GM12878 (cell line): ENCODE results near the gene CCSER2. TPM values are rescaled to one million over a fixed set of nuclear protein-coding genes. Genes with fewer than 3 reads are reported as not detected.

Source experiments
- BCLAF1 ChIP-seq: fragments of 450-650 bp; IDR thresholded peaks from 2 replicates; pipeline ENCODE4 v1.6.1; 2017; ENCODE audit warnings: antibody characterized with exemption, mild to moderate bottlenecking, moderate library complexity
- CBX3 ChIP-seq: fragments of 200-600 bp; sonication (generic); IDR thresholded peaks from 2 replicates; pipeline ENCODE4 v1.6.1; 2016; ENCODE audit warnings: low read depth, borderline replicate concordance
- CUX1 ChIP-seq: IDR thresholded peaks from 2 replicates; pipeline ENCODE4 v1.6.1; 2012; ENCODE audit warnings: improper control_type of control experiment, low read depth, low read length; ENCODE audit not compliant: insufficient replicate concordance
- ETV6 ChIP-seq, 2 experiments: fragments of 450-650 bp in 1 of 2; IDR thresholded peaks in 1 of 2; conservative IDR thresholded peaks in 1 of 2; 2 replicates each; pipeline ENCODE4 v1.6.1; 2014; ENCODE audit warnings: antibody characterized with exemption in 1 of 2, borderline replicate concordance in 1 of 2, low read depth in 1 of 2, mild to moderate bottlenecking in 1 of 2, moderate library complexity in 1 of 2
- IKZF1 ChIP-seq: fragments of 450-650 bp; conservative IDR thresholded peaks from 2 replicates; pipeline ENCODE4 v1.6.1; 2017; ENCODE audit warnings: antibody characterized with exemption, mild to moderate bottlenecking
- IRF4 ChIP-seq: IDR thresholded peaks from 2 replicates; pipeline ENCODE4 v1.6.1; 2011; ENCODE audit warnings: low read depth, low read length
- NFXL1 ChIP-seq: fragments of 450-650 bp; IDR thresholded peaks from 2 replicates; pipeline ENCODE4 v1.6.1; 2017; ENCODE audit warnings: antibody characterized with exemption, mild to moderate bottlenecking, borderline replicate concordance
- NFYB ChIP-seq: IDR thresholded peaks from 2 replicates; pipeline ENCODE4 v1.6.1; 2011; ENCODE audit warnings: low read depth, mild to moderate bottlenecking, low read length, improper control_type of control experiment, moderate library complexity; ENCODE audit not compliant: insufficient read depth
- NR2C1 ChIP-seq: fragments of 450-650 bp; IDR thresholded peaks from 2 replicates; pipeline ENCODE4 v1.6.1; 2017; ENCODE audit warnings: antibody characterized with exemption, mild to moderate bottlenecking, moderate library complexity
- PAX8 ChIP-seq: fragments of 450-650 bp; IDR thresholded peaks from 2 replicates; pipeline ENCODE4 v1.6.1; 2017; ENCODE audit warnings: mild to moderate bottlenecking, moderate library complexity
- RB1 ChIP-seq: fragments of 450-650 bp; formaldehyde crosslinking; IDR thresholded peaks from 2 replicates; pipeline ENCODE4 v1.6.1; 2017; ENCODE audit warnings: mild to moderate bottlenecking, borderline replicate concordance
- RELA ChIP-seq: fragments of 450-650 bp; IDR thresholded peaks from 2 replicates; pipeline ENCODE4 v1.8.0; 2014; ENCODE audit warnings: borderline replicate concordance; ENCODE audit not compliant: partially characterized antibody
- SIX5 ChIP-seq: IDR thresholded peaks from 2 replicates; pipeline ENCODE4 v1.6.1; 2011; ENCODE audit warnings: mild to moderate bottlenecking, low read depth, low read length, moderate library complexity; ENCODE audit not compliant: severe bottlenecking
- SREBF1 ChIP-seq: IDR thresholded peaks from 2 replicates; pipeline ENCODE4 v1.6.1; 2012; ENCODE audit warnings: mild to moderate bottlenecking, low read length
- TARDBP ChIP-seq: IDR thresholded peaks from 2 replicates; pipeline ENCODE4 v1.6.1; 2016; ENCODE audit warnings: borderline replicate concordance
- USF2 ChIP-seq: IDR thresholded peaks from 2 replicates; pipeline ENCODE4 v1.6.1; 2011; ENCODE audit warnings: low read depth, low read length, improper control_type of control experiment, borderline replicate concordance
- ZNF24 ChIP-seq: fragments of 450-650 bp; IDR thresholded peaks from 2 replicates; pipeline ENCODE4 v1.6.1; 2017; ENCODE audit warnings: antibody characterized with exemption, mild to moderate bottlenecking
- ZNF687 ChIP-seq: fragments of 450-650 bp; IDR thresholded peaks from 2 replicates; pipeline ENCODE4 v1.6.1; 2017; ENCODE audit warnings: mild to moderate bottlenecking, moderate library complexity
- polyA plus RNA-seq, 11 experiments: library from polyadenylated mRNA; depleted of rRNA in 4 of 11; unstranded in 6 of 11; stranded (reverse) in 5 of 11; fragments of >200 nt; fragmentation: Nextera tagmentation in 4 of 11; fragmentation: Illumina TruSeq in 1 of 11; extraction: Ambion mirVana in 4 of 11; extraction: Trizol in 1 of 11; gene quantifications; 1 replicate in 1 of 11; 2 replicates in 10 of 11; pipeline versions ENCODE4 v1.2.1 to v1.2.3, GENCODE V29; 2011 to 2016; ENCODE audit warnings: inconsistent platforms in 2 of 11, missing spikeins in 2 of 11, low read depth in 1 of 11
- total RNA-seq, 4 experiments: library from RNA; depleted of rRNA in 3 of 4; stranded (reverse); fragments of >200 nt in 3 of 4; fragmentation: Illumina TruSeq in 1 of 4; extraction: Trizol in 1 of 4; gene quantifications; 2 replicates each; pipeline versions ENCODE4 v1.2.1 to v1.2.3, GENCODE V29; 2013 to 2021

Gene CCSER2
- total and polyA plus RNA-seq, 10 of the 15 experiments (the other 5 are each of a cell fraction or from before 2014, with no cell fraction given): 4.7 to 18.8 (median 13.2) TPM

- TF ChIP-seq ETV6 (conservative IDR thresholded peaks at IDR 0.05 in 1 of 2, IDR thresholded peaks at IDR 0.05 in 1 of 2; ENCODE audit: borderline replicate concordance in 1 of 2, low read depth in 1 of 2): no peak
- no peak for TF ChIP-seq NFYB
- TF ChIP-seq IRF4: peak; percentile 67; the same call in 1 of the 2 replicates
- TF ChIP-seq CUX1: no peak
- no peak for TF ChIP-seq IKZF1
- no peak for TF ChIP-seq SIX5
- no peak for TF ChIP-seq PAX8
- TF ChIP-seq TARDBP: no peak
- no peak for TF ChIP-seq ZNF687
- TF ChIP-seq RB1: no peak
- TF ChIP-seq NR2C1: no peak
- TF ChIP-seq RELA: no peak
- TF ChIP-seq SREBF1: no peak
- no peak for TF ChIP-seq USF2
- TF ChIP-seq ZNF24: no peak
- no peak for TF ChIP-seq NFXL1
- TF ChIP-seq BCLAF1: no peak
- no peak for TF ChIP-seq CBX3
Measured at GRCh38 chr10:84317174-84317573, 11.2 kb upstream of the CCSER2 start (continued).
